HEK293 (cell line): Measurements from ENCODE around the gene WDR7.

Experiments
- CTCF ChIA-PET: fragments of 350-600 bp; formaldehyde crosslinking; extraction: SDS; loops from one replicate; lab custom pipeline; 2021; ENCODE audit warnings: antibody characterized with exemption; lab: Yijun Ruan, JAX
- POLR2A ChIA-PET: fragments of 300-600 bp; formaldehyde crosslinking; extraction: SDS; loops from one replicate; lab custom pipeline; 2020; ENCODE audit warnings: antibody characterized with exemption, inconsistent platforms; lab: Yijun Ruan, JAX
- H3K27ac ChIP-seq: fragments of 200-500 bp; sonication (Bioruptor generic); 2 replicates; pipeline ENCODE4 v1.5.1; 2014; ENCODE audit warnings: low read depth, low read length, control low read depth, inconsistent platforms; ENCODE audit errors: extremely low read depth
- H3K36me3 ChIP-seq, 2 experiments: fragments of 200-500 bp in 1 of 2; sonication (Bioruptor generic) in 1 of 2; 1 replicate in 1 of 2; 2 replicates in 1 of 2; pipeline ENCODE4 v1.5.1; 2014 to 2017; ENCODE audit warnings: inconsistent platforms in 2 of 2, low read length in 2 of 2; ENCODE audit not compliant: control insufficient read depth in 2 of 2, insufficient read depth in 1 of 2
- H3K4me1 ChIP-seq: fragments of 200-500 bp; sonication (Bioruptor generic); 2 replicates; pipeline ENCODE4 v1.5.1; 2014; ENCODE audit warnings: mild to moderate bottlenecking, low read length, inconsistent platforms; ENCODE audit not compliant: control insufficient read depth, insufficient read depth
- H3K4me3 ChIP-seq: 2 replicates; pipeline ENCODE4 v1.5.1; 2011; ENCODE audit warnings: low read depth, mild to moderate bottlenecking, control low read depth, low read length, moderate library complexity
- H3K9me3 ChIP-seq: fragments of 200-500 bp; sonication (Bioruptor generic); 2 replicates; pipeline ENCODE4 v1.5.1; 2014; ENCODE audit warnings: low read depth, low read length, inconsistent platforms; ENCODE audit not compliant: control insufficient read depth, insufficient read depth
- IKZF3 ChIP-seq: fragments of 450-650 bp; IDR thresholded peaks from 2 replicates; pipeline ENCODE4 v1.5.0; 2018; ENCODE audit warnings: missing biosample characterization, mild to moderate bottlenecking, missing genetic modification characterization, moderate library complexity
- OSR2 ChIP-seq: fragments of 450-650 bp; formaldehyde crosslinking; IDR thresholded peaks from 2 replicates; pipeline ENCODE4 v1.5.1; 2016; ENCODE audit warnings: missing biosample characterization, missing genetic modification characterization
- ZNF121 ChIP-seq: fragments of 450-650 bp; formaldehyde crosslinking; IDR thresholded peaks from 2 replicates; pipeline ENCODE4 v1.5.1; 2016; ENCODE audit warnings: missing biosample characterization, missing genetic modification characterization
- ZNF132 ChIP-seq: fragments of 450-650 bp; formaldehyde crosslinking; IDR thresholded peaks from 2 replicates; pipeline ENCODE4 v1.5.1; 2017; ENCODE audit warnings: missing biosample characterization, missing genetic modification characterization, borderline replicate concordance
- ZNF184 ChIP-seq: fragments of 450-650 bp; IDR thresholded peaks from 2 replicates; pipeline ENCODE4 v1.5.1; 2018; ENCODE audit warnings: missing biosample characterization, mild to moderate bottlenecking, missing genetic modification characterization
- ZNF274 ChIP-seq, 2 experiments: fragments of 200-500 bp in 1 of 2; fragments of 450-650 bp in 1 of 2; sonication (Bioruptor generic) in 1 of 2; formaldehyde crosslinking in 1 of 2; IDR thresholded peaks; 2 replicates each; pipeline versions ENCODE4 v1.5.1 to v1.6.1; 2014 to 2016; ENCODE audit warnings: borderline replicate concordance in 1 of 2, inconsistent platforms in 1 of 2, low read length in 1 of 2, missing biosample characterization in 1 of 2, missing genetic modification characterization in 1 of 2
- ZNF350 ChIP-seq: fragments of 450-650 bp; formaldehyde crosslinking; IDR thresholded peaks from 2 replicates; pipeline ENCODE4 v1.5.0; 2017; ENCODE audit warnings: missing biosample characterization, mild to moderate bottlenecking, missing genetic modification characterization
- ZNF548 ChIP-seq: fragments of 450-650 bp; formaldehyde crosslinking; IDR thresholded peaks from 2 replicates; pipeline ENCODE4 v1.5.1; 2016; ENCODE audit warnings: missing biosample characterization, missing genetic modification characterization
- ZNF791 ChIP-seq: fragments of 450-650 bp; formaldehyde crosslinking; IDR thresholded peaks from 2 replicates; pipeline ENCODE4 v1.5.1; 2016; ENCODE audit warnings: missing biosample characterization, missing genetic modification characterization
- TF ChIP-seq, protein P1 (sequence below): fragments of 450-650 bp; formaldehyde crosslinking; IDR thresholded peaks from 2 replicates; pipeline ENCODE4 v1.5.1; 2016; ENCODE audit warnings: missing biosample characterization, missing genetic modification characterization, low read depth
- TF ChIP-seq, protein P2 (sequence below): fragments of 450-650 bp; formaldehyde crosslinking; IDR thresholded peaks from 2 replicates; pipeline ENCODE4 v1.5.1; 2016; ENCODE audit warnings: missing biosample characterization, missing genetic modification characterization
- TF ChIP-seq, protein P3 (sequence below): fragments of 450-650 bp; formaldehyde crosslinking; IDR thresholded peaks from 2 replicates; pipeline ENCODE4 v1.5.1; 2017; ENCODE audit warnings: missing biosample characterization, missing genetic modification characterization
- TF ChIP-seq, protein P4 (sequence below): sonication (generic); formaldehyde crosslinking; IDR thresholded peaks from 2 replicates; pipeline ENCODE4 v1.8.1; 2022; ENCODE audit warnings: mild to moderate bottlenecking, moderate library complexity, missing genetic modification reagents
- TF ChIP-seq, protein P5 (sequence below): fragments of 450-650 bp; formaldehyde crosslinking; IDR thresholded peaks from 2 replicates; pipeline ENCODE4; 2016; ENCODE audit warnings: missing biosample characterization, missing genetic modification characterization
- TF ChIP-seq, protein P6 (sequence below): fragments of 450-650 bp; formaldehyde crosslinking; IDR thresholded peaks from 2 replicates; pipeline ENCODE4 v1.5.1; 2016; ENCODE audit warnings: missing biosample characterization, missing genetic modification characterization
- TF ChIP-seq, protein P7 (sequence below): fragments of 450-650 bp; formaldehyde crosslinking; IDR thresholded peaks from 2 replicates; pipeline ENCODE4 v1.5.1; 2017; ENCODE audit warnings: missing biosample characterization, missing genetic modification characterization

WDR7 gene

DNA sequence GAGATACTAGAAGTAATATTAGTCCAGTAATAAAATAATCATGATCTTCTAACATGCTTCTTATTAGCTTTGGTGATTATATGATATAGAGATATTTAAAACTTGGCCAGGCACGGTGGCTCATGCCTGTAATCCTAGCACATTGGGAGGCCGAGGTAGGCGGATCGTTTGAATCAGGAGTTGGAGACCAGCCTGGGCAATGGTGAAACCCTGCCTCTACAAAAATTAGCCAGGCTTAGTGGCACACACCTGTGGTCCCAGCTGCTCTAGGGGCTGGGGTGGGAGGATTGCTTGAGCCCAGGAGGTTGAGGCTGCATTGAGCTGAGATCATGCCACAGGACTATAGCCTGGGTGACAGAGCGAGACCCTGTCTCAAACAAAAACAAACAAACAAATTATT, 87.0 kb downstream of the WDR7 start:
- H3K9me3 ChIP-seq: no peaks in the 10 kb centered on the region
- no peaks in the 10 kb centered on the region for H3K4me1 ChIP-seq
- no peak overlapping the region for H3K27ac ChIP-seq
- H3K4me3 ChIP-seq: no peak overlapping the region
- POLR2A ChIA-PET: interaction anchor here (0.6 kb wide), 1 partner anchor 15 kb away, joined by 3 read pairs; no protein-coding TSS in a partner anchor
- CTCF ChIA-PET: interaction anchor here (0.6 kb wide), 1 partner anchor 825 kb away, joined by 3 read pairs; no protein-coding TSS in a partner anchor
- TF ChIP-seq, protein P1, sequence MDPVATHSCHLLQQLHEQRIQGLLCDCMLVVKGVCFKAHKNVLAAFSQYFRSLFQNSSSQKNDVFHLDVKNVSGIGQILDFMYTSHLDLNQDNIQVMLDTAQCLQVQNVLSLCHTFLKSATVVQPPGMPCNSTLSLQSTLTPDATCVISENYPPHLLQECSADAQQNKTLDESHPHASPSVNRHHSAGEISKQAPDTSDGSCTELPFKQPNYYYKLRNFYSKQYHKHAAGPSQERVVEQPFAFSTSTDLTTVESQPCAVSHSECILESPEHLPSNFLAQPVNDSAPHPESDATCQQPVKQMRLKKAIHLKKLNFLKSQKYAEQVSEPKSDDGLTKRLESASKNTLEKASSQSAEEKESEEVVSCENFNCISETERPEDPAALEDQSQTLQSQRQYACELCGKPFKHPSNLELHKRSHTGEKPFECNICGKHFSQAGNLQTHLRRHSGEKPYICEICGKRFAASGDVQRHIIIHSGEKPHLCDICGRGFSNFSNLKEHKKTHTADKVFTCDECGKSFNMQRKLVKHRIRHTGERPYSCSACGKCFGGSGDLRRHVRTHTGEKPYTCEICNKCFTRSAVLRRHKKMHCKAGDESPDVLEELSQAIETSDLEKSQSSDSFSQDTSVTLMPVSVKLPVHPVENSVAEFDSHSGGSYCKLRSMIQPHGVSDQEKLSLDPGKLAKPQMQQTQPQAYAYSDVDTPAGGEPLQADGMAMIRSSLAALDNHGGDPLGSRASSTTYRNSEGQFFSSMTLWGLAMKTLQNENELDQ: no peak
- TF ChIP-seq, protein P2, sequence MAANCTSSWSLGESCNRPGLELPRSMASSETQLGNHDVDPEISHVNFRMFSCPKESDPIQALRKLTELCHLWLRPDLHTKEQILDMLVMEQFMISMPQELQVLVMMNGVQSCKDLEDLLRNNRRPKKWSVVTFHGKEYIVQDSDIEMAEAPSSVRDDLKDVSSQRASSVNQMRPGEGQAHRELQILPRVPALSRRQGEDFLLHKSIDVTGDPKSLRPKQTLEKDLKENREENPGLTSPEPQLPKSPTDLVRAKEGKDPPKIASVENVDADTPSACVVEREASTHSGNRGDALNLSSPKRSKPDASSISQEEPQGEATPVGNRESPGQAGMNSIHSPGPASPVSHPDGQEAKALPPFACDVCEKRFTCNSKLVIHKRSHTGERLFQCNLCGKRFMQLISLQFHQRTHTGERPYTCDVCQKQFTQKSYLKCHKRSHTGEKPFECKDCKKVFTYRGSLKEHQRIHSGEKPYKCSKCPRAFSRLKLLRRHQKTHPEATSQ (tag by site-specific recombination): no peak
- TF ChIP-seq ZNF274 (IDR thresholded peaks at IDR 0.05; ENCODE audit: low read length) (no peak), ZNF274 (tag by site-specific recombination; IDR thresholded peaks at IDR 0.05; ENCODE audit: borderline replicate concordance) (no peak), ZNF350 (tag by site-specific recombination) (no peak), OSR2 (no peak), ZNF548 (no peak), ZNF121 (tag by site-specific recombination) (no peak), ZNF132 (tag by site-specific recombination) (no peak), IKZF3 (tag by site-specific recombination) (no peak), ZNF184 (tag by site-specific recombination) (no peak), ZNF791 (tag by site-specific recombination) (no peak)
- TF ChIP-seq, protein P3, sequence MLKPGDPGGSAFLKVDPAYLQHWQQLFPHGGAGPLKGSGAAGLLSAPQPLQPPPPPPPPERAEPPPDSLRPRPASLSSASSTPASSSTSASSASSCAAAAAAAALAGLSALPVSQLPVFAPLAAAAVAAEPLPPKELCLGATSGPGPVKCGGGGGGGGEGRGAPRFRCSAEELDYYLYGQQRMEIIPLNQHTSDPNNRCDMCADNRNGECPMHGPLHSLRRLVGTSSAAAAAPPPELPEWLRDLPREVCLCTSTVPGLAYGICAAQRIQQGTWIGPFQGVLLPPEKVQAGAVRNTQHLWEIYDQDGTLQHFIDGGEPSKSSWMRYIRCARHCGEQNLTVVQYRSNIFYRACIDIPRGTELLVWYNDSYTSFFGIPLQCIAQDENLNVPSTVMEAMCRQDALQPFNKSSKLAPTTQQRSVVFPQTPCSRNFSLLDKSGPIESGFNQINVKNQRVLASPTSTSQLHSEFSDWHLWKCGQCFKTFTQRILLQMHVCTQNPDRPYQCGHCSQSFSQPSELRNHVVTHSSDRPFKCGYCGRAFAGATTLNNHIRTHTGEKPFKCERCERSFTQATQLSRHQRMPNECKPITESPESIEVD: no peak
- TF ChIP-seq, protein P4, sequence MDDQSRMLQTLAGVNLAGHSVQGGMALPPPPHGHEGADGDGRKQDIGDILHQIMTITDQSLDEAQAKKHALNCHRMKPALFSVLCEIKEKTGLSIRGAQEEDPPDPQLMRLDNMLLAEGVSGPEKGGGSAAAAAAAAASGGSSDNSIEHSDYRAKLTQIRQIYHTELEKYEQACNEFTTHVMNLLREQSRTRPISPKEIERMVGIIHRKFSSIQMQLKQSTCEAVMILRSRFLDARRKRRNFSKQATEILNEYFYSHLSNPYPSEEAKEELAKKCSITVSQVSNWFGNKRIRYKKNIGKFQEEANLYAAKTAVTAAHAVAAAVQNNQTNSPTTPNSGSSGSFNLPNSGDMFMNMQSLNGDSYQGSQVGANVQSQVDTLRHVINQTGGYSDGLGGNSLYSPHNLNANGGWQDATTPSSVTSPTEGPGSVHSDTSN: no peak
- TF ChIP-seq, protein P5, sequence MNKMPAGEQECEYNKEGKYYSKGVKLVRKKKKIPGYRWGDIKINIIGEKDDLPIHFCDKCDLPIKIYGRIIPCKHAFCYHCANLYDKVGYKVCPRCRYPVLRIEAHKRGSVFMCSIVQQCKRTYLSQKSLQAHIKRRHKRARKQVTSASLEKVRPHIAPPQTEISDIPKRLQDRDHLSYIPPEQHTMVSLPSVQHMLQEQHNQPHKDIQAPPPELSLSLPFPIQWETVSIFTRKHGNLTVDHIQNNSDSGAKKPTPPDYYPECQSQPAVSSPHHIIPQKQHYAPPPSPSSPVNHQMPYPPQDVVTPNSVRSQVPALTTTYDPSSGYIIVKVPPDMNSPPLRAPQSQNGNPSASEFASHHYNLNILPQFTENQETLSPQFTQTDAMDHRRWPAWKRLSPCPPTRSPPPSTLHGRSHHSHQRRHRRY (tag by site-specific recombination): no peak
- TF ChIP-seq, protein P6, sequence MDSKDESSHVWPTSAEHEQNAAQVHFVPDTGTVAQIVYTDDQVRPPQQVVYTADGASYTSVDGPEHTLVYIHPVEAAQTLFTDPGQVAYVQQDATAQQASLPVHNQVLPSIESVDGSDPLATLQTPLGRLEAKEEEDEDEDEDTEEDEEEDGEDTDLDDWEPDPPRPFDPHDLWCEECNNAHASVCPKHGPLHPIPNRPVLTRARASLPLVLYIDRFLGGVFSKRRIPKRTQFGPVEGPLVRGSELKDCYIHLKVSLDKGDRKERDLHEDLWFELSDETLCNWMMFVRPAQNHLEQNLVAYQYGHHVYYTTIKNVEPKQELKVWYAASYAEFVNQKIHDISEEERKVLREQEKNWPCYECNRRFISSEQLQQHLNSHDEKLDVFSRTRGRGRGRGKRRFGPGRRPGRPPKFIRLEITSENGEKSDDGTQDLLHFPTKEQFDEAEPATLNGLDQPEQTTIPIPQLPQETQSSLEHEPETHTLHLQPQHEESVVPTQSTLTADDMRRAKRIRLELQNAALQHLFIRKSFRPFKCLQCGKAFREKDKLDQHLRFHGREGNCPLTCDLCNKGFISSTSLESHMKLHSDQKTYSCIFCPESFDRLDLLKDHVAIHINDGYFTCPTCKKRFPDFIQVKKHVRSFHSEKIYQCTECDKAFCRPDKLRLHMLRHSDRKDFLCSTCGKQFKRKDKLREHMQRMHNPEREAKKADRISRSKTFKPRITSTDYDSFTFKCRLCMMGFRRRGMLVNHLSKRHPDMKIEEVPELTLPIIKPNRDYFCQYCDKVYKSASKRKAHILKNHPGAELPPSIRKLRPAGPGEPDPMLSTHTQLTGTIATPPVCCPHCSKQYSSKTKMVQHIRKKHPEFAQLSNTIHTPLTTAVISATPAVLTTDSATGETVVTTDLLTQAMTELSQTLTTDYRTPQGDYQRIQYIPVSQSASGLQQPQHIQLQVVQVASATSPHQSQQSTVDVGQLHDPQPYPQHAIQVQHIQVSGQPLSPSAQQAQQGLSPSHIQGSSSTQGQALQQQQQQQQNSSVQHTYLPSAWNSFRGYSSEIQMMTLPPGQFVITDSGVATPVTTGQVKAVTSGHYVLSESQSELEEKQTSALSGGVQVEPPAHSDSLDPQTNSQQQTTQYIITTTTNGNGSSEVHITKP: no peak
- TF ChIP-seq, protein P7, sequence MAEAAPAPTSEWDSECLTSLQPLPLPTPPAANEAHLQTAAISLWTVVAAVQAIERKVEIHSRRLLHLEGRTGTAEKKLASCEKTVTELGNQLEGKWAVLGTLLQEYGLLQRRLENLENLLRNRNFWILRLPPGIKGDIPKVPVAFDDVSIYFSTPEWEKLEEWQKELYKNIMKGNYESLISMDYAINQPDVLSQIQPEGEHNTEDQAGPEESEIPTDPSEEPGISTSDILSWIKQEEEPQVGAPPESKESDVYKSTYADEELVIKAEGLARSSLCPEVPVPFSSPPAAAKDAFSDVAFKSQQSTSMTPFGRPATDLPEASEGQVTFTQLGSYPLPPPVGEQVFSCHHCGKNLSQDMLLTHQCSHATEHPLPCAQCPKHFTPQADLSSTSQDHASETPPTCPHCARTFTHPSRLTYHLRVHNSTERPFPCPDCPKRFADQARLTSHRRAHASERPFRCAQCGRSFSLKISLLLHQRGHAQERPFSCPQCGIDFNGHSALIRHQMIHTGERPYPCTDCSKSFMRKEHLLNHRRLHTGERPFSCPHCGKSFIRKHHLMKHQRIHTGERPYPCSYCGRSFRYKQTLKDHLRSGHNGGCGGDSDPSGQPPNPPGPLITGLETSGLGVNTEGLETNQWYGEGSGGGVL: no peak
- H3K36me3 ChIP-seq: no peaks in the 10 kb centered on the region
